WTC11 (cell line): Measurements from ENCODE around the gene DNAH7. TPM values are rescaled to one million over a fixed set of nuclear protein-coding genes. Genes with fewer than 3 reads are reported as not detected.
"Not testable (repeated sequence)": the region's sequence is repeated elsewhere in the genome, so short reads cannot be mapped to it uniquely, and the experiment has no call there.

Source experiments
- ATAC-seq: fragments of 200-7000 bp; cut with Tn5 transposase; 2 replicates; pipeline ENCODE4 v1.10.0; 2021; ENCODE audit warnings: mild to moderate bottlenecking, moderate library complexity
- CTCF ChIA-PET: fragments of 300-600 bp; sonication (Branson Sonifier 250); formaldehyde crosslinking; loops from one replicate; lab custom pipeline; 2021; ENCODE audit warnings: antibody characterized with exemption; lab: Charles Lee
- POLR2A ChIA-PET: fragments of 350-600 bp; sonication (Branson Sonifier 250); formaldehyde crosslinking; loops from one replicate; lab custom pipeline; 2021; ENCODE audit warnings: antibody characterized with exemption; lab: Charles Lee
- DNase-seq: peaks from one replicate; pipeline ENCODE4 v3.0.0; 2021; ENCODE audit warnings: low spot score
- H3K27ac Mint-ChIP-seq: 2 replicates; pipeline ENCODE4 v1.8.0; 2021; ENCODE audit warnings: mixed read lengths
- H3K27me3 Mint-ChIP-seq: 2 replicates; pipeline ENCODE4 v1.8.0; 2021; ENCODE audit warnings: low read depth, mild to moderate bottlenecking, moderate library complexity, mixed read lengths
- H3K36me3 Mint-ChIP-seq: 2 replicates; pipeline ENCODE4 v1.8.0; 2021; ENCODE audit warnings: mixed read lengths
- H3K4me1 Mint-ChIP-seq: 2 replicates; pipeline ENCODE4 v1.8.0; 2022; ENCODE audit warnings: mixed read lengths
- H3K4me3 Mint-ChIP-seq: 2 replicates; pipeline ENCODE4 v1.8.0; 2021; ENCODE audit warnings: mild to moderate bottlenecking, moderate library complexity, mixed read lengths
- H3K9me3 Mint-ChIP-seq: 2 replicates; pipeline ENCODE4 v1.8.0; 2021; ENCODE audit warnings: mixed read lengths
- ATF1 ChIP-seq: sonication (generic); formaldehyde crosslinking; IDR thresholded peaks from 2 replicates; pipeline ENCODE4 v1.8.1; 2023; ENCODE audit warnings: mild to moderate bottlenecking, moderate library complexity, missing genetic modification reagents
- GRHL2 ChIP-seq: fragments of 250-450 bp; sonication (Bioruptor Pico); IDR thresholded peaks from 2 replicates; pipeline ENCODE4 v1.8.0; 2022; ENCODE audit warnings: mild to moderate bottlenecking, moderate library complexity; ENCODE audit not compliant: insufficient replicate concordance, severe bottlenecking
- JUN ChIP-seq: sonication (generic); formaldehyde crosslinking; IDR thresholded peaks from 2 replicates; pipeline ENCODE4 v1.8.0; 2023; ENCODE audit warnings: mild to moderate bottlenecking, missing genetic modification reagents
- KAT7 ChIP-seq: sonication (generic); formaldehyde crosslinking; IDR thresholded peaks from 2 replicates; pipeline ENCODE4 v1.8.1; 2023; ENCODE audit warnings: missing genetic modification reagents, mild to moderate bottlenecking, borderline replicate concordance
- MXD4 ChIP-seq: fragments of 250-450 bp; sonication (Bioruptor Pico); IDR thresholded peaks from 2 replicates; pipeline ENCODE4 v1.8.0; 2021; ENCODE audit warnings: mild to moderate bottlenecking, moderate library complexity, borderline replicate concordance
- MYBL2 ChIP-seq: sonication (generic); formaldehyde crosslinking; IDR thresholded peaks from 2 replicates; pipeline ENCODE4 v1.8.1; 2023; ENCODE audit warnings: mild to moderate bottlenecking, moderate library complexity, missing genetic modification reagents
- NFATC4 ChIP-seq: fragments of 250-450 bp; sonication (Bioruptor Pico); IDR thresholded peaks from 2 replicates; pipeline ENCODE4 v1.9.0; 2021; ENCODE audit warnings: mild to moderate bottlenecking
- NR1H2 ChIP-seq: sonication (generic); formaldehyde crosslinking; IDR thresholded peaks from 2 replicates; pipeline ENCODE4 v1.9.0; 2021; ENCODE audit warnings: mild to moderate bottlenecking, moderate library complexity, missing genetic modification reagents
- SOX15 ChIP-seq: fragments of 250-450 bp; sonication (Bioruptor Pico); IDR thresholded peaks from 2 replicates; pipeline ENCODE4 v1.9.0; 2021; ENCODE audit warnings: mild to moderate bottlenecking
- ZNF121 ChIP-seq: sonication (generic); formaldehyde crosslinking; IDR thresholded peaks from 2 replicates; pipeline ENCODE4 v1.8.0; 2023; ENCODE audit warnings: missing genetic modification reagents
- ZNF263 ChIP-seq: sonication (generic); formaldehyde crosslinking; IDR thresholded peaks from 2 replicates; pipeline ENCODE4 v1.8.1; 2022; ENCODE audit warnings: low read depth, mild to moderate bottlenecking, moderate library complexity, missing genetic modification reagents
- ZNF396 ChIP-seq: fragments of 250-450 bp; sonication (Bioruptor Pico); IDR thresholded peaks from 2 replicates; pipeline ENCODE4 v1.8.0; 2021; ENCODE audit warnings: mild to moderate bottlenecking, moderate library complexity, borderline replicate concordance
- ZNF416 ChIP-seq: fragments of 250-450 bp; sonication (Bioruptor Pico); IDR thresholded peaks from 2 replicates; pipeline ENCODE4 v1.9.0; 2021; ENCODE audit warnings: mild to moderate bottlenecking, inconsistent platforms
- total RNA-seq: library from RNA; stranded (reverse); gene quantifications from 3 replicates; pipeline ENCODE4 v1.2.3, GENCODE V29; 2021
- TF ChIP-seq, protein P1 (sequence below): fragments of 250-450 bp; sonication (Bioruptor Pico); conservative IDR thresholded peaks from 2 replicates; pipeline ENCODE4 v1.9.0; 2021; ENCODE audit warnings: mild to moderate bottlenecking
- TF ChIP-seq, protein P2 (sequence below): sonication (generic); formaldehyde crosslinking; conservative IDR thresholded peaks from 2 replicates; pipeline ENCODE4 v1.8.1; 2022; ENCODE audit warnings: mild to moderate bottlenecking, missing genetic modification reagents
- TF ChIP-seq, protein P3 (sequence below): sonication (generic); formaldehyde crosslinking; IDR thresholded peaks from 2 replicates; pipeline ENCODE4 v1.8.1; 2022; ENCODE audit warnings: low read depth, missing genetic modification reagents, borderline replicate concordance
- TF ChIP-seq, protein P4 (sequence below): fragments of 250-450 bp; sonication (Bioruptor Pico); IDR thresholded peaks from 2 replicates; pipeline ENCODE4 v1.9.0; 2021; ENCODE audit warnings: mild to moderate bottlenecking, borderline replicate concordance
- TF ChIP-seq, protein P5 (sequence below): sonication (generic); formaldehyde crosslinking; IDR thresholded peaks from 2 replicates; pipeline ENCODE4 v1.8.1; 2022; ENCODE audit warnings: mild to moderate bottlenecking, moderate library complexity, missing genetic modification reagents
- TF ChIP-seq, protein P6 (sequence below): fragments of 200-600 bp; IDR thresholded peaks from 2 replicates; pipeline ENCODE4 v1.8.0; 2022; ENCODE audit warnings: antibody characterized with exemption

Gene DNAH7
- total RNA-seq, 1 experiment from 2014 or later, result 0.04 TPM

DNA sequence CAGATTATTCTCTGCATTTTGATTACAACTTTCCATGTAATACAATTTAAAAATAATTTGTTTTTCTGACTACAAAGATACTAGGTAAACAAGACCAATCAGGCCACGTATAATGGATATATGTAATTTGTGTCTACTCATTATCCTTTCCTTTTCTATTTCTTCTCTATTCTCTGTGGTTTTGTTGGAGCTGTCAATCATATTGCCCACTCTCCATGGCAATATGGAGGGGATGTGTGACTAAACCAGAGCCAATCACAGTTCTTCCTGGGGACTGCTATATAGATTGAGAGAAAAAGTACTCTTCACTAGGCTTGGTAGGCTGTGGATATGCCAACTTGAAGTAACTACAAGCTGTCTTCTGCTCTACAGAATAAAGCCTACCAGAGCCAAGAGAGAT is 144.7 kb downstream of the DNAH7 start (continued):
- TF ChIP-seq, protein P1, sequence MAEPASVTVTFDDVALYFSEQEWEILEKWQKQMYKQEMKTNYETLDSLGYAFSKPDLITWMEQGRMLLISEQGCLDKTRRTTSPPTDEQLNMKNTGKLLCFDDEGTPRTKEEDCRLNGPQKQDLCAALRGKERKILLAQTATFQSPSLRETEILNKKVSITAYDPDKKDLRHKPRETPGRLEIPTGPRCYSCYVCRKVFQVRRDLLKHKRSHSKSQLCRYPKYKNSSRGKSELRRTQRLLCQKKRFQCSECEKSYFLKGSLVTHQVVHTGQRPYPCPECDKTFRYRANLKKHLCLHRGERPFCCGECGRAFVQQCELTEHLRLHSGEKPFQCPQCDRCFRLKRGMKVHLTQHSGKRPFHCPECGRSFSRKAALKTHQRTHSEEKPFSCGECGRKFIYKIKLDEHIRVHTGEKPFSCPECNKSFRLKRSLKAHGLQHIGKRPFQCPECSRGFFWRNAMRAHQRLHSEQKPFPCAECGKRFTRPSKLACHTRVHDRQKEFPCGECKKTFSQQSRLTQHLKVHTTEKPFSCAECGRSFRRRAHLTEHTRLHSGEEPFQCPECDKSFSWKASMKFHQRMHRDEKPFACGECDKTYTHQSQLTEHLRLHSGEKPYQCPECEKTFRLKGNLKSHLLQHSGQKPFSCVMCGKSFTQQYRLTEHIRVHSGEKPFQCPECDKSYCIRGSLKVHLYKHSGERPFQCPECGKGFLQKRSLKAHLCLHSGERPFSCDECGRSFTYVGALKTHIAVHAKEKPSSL (CRISPR knock-in tag), result no peak
- TF ChIP-seq, protein P2, sequence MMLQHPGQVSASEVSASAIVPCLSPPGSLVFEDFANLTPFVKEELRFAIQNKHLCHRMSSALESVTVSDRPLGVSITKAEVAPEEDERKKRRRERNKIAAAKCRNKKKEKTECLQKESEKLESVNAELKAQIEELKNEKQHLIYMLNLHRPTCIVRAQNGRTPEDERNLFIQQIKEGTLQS (CRISPR knock-in tag), result no peak
- TF ChIP-seq, protein P3, sequence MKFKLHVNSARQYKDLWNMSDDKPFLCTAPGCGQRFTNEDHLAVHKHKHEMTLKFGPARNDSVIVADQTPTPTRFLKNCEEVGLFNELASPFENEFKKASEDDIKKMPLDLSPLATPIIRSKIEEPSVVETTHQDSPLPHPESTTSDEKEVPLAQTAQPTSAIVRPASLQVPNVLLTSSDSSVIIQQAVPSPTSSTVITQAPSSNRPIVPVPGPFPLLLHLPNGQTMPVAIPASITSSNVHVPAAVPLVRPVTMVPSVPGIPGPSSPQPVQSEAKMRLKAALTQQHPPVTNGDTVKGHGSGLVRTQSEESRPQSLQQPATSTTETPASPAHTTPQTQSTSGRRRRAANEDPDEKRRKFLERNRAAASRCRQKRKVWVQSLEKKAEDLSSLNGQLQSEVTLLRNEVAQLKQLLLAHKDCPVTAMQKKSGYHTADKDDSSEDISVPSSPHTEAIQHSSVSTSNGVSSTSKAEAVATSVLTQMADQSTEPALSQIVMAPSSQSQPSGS (CRISPR knock-in tag), result no peak

DNA sequence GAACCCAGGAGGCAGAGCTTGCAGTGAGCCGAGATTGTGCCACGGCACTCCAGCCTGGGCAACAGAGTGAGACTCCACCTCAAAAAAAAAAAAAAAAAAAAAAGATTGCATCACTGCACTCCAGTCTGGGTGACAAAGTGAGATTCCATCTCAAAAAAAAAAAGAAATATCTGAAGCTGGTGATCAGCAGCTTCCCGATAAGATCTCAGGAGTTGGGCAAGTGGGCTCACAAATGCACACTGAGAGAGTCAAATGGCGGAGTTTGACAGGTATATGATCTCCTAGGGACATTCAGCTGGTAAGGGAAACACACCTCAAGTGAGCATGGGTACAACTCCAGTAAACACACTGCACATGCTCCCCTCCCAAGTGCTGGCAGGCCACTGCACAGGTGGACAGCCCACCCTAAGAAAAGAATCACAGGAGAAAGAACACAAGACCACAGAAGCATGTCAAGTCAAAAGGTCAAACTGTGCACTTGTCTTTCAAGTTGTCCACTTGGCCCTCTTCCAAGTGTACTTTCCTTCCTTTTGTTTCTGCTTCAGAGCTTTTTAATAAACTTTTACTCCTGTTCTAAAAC is 151.5 kb downstream of the DNAH7 start:
- not testable (repeated sequence) for ATAC-seq, H3K4me3 Mint-ChIP-seq, H3K4me1 Mint-ChIP-seq, DNase-seq, H3K27ac Mint-ChIP-seq, H3K27me3 Mint-ChIP-seq, H3K36me3 Mint-ChIP-seq
- POLR2A ChIA-PET, result interaction anchor here (0.7 kb wide), 2 partner anchors 184 to 323 kb away, joined by 5 to 6 read pairs; no protein-coding TSS in a partner anchor
- H3K9me3 Mint-ChIP-seq, result peaks cover 12% of the 10 kb centered on the region
- CTCF ChIA-PET, result interaction anchor here (0.6 to 0.7 kb wide), 2 partner anchors 34 to 375 kb away, joined by 3 to 4 read pairs; no protein-coding TSS in a partner anchor

DNA sequence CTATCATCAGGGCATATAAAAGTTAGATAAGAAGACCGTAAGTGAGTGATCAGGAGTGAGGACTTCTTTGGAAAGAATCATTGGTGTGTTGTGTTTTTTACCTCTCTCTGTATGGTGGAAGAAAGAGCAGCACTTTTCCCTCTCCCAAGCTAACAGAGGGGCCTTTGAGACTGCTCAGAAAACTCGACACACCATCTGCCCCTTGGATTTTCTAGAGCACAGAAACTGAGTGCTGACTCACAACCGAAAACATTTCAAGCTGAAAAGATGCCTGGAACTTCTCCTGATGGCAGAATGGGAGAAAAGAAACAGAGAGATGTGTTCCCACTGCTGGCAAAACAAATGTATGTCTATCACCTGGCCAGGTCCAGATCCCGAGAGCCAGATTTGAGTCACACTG is 156.6 kb downstream of the DNAH7 start:
- DNase-seq, result no peak
- TF ChIP-seq ZNF416 (CRISPR knock-in tag) (no peak), MYBL2 (CRISPR knock-in tag) (no peak), ZNF263 (CRISPR knock-in tag) (no peak), JUN (CRISPR knock-in tag) (no peak), SOX15 (CRISPR knock-in tag) (no peak), NFATC4 (no peak), ATF1 (no peak), GRHL2 (CRISPR knock-in tag) (no peak), KAT7 (CRISPR knock-in tag) (no peak), ZNF121 (CRISPR knock-in tag) (no peak), ZNF396 (CRISPR knock-in tag) (no peak), MXD4 (CRISPR knock-in tag) (no peak), NR1H2 (CRISPR knock-in tag) (no peak)
- TF ChIP-seq, protein P4, sequence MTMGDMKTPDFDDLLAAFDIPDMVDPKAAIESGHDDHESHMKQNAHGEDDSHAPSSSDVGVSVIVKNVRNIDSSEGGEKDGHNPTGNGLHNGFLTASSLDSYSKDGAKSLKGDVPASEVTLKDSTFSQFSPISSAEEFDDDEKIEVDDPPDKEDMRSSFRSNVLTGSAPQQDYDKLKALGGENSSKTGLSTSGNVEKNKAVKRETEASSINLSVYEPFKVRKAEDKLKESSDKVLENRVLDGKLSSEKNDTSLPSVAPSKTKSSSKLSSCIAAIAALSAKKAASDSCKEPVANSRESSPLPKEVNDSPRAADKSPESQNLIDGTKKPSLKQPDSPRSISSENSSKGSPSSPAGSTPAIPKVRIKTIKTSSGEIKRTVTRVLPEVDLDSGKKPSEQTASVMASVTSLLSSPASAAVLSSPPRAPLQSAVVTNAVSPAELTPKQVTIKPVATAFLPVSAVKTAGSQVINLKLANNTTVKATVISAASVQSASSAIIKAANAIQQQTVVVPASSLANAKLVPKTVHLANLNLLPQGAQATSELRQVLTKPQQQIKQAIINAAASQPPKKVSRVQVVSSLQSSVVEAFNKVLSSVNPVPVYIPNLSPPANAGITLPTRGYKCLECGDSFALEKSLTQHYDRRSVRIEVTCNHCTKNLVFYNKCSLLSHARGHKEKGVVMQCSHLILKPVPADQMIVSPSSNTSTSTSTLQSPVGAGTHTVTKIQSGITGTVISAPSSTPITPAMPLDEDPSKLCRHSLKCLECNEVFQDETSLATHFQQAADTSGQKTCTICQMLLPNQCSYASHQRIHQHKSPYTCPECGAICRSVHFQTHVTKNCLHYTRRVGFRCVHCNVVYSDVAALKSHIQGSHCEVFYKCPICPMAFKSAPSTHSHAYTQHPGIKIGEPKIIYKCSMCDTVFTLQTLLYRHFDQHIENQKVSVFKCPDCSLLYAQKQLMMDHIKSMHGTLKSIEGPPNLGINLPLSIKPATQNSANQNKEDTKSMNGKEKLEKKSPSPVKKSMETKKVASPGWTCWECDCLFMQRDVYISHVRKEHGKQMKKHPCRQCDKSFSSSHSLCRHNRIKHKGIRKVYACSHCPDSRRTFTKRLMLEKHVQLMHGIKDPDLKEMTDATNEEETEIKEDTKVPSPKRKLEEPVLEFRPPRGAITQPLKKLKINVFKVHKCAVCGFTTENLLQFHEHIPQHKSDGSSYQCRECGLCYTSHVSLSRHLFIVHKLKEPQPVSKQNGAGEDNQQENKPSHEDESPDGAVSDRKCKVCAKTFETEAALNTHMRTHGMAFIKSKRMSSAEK, result no peak
- TF ChIP-seq, protein P5, sequence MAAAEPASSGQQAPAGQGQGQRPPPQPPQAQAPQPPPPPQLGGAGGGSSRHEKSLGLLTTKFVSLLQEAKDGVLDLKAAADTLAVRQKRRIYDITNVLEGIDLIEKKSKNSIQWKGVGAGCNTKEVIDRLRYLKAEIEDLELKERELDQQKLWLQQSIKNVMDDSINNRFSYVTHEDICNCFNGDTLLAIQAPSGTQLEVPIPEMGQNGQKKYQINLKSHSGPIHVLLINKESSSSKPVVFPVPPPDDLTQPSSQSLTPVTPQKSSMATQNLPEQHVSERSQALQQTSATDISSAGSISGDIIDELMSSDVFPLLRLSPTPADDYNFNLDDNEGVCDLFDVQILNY (CRISPR knock-in tag), result no peak
- TF ChIP-seq, protein P2 (CRISPR knock-in tag), result no peak
- TF ChIP-seq, protein P6, sequence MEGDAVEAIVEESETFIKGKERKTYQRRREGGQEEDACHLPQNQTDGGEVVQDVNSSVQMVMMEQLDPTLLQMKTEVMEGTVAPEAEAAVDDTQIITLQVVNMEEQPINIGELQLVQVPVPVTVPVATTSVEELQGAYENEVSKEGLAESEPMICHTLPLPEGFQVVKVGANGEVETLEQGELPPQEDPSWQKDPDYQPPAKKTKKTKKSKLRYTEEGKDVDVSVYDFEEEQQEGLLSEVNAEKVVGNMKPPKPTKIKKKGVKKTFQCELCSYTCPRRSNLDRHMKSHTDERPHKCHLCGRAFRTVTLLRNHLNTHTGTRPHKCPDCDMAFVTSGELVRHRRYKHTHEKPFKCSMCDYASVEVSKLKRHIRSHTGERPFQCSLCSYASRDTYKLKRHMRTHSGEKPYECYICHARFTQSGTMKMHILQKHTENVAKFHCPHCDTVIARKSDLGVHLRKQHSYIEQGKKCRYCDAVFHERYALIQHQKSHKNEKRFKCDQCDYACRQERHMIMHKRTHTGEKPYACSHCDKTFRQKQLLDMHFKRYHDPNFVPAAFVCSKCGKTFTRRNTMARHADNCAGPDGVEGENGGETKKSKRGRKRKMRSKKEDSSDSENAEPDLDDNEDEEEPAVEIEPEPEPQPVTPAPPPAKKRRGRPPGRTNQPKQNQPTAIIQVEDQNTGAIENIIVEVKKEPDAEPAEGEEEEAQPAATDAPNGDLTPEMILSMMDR, result no peak

More for the DNA sequence above, 156.6 kb downstream of the DNAH7 start:
- ChIA-PET CTCF (no interaction called here), POLR2A (no interaction called here)
- no peaks in the 10 kb centered on the region for H3K36me3 Mint-ChIP-seq
- no peaks in the 10 kb centered on the region for H3K4me1 Mint-ChIP-seq
- ATAC-seq, result no peak
- H3K9me3 Mint-ChIP-seq, result peaks cover 5% of the 10 kb centered on the region
- no peak overlapping the region for H3K27ac Mint-ChIP-seq
- no peaks in the 10 kb centered on the region for H3K27me3 Mint-ChIP-seq
- H3K4me3 Mint-ChIP-seq, result no peak overlapping the region
